DND-41 (cell line): ENCODE data around the gene OR2AG1.

Source experiments
- CTCF ChIP-seq: IDR thresholded peaks from 2 replicates; pipeline ENCODE4 v1.5.1; 2012; ENCODE audit warnings: borderline replicate concordance, low read length, moderate library complexity, mild to moderate bottlenecking; ENCODE audit not compliant: poor library complexity, severe bottlenecking; ENCODE audit errors: extremely low read depth
- EZH2 ChIP-seq: IDR thresholded peaks from 3 replicates; pipeline ENCODE4 v1.6.1; 2012; ENCODE audit warnings: borderline replicate concordance, low read depth, mild to moderate bottlenecking, moderate library complexity, low read length, inconsistent platforms; ENCODE audit not compliant: severe bottlenecking

GRCh38 chr11:6782720-6783119 is at the start of gene OR2AG1:
- no peak for TF ChIP-seq CTCF
- TF ChIP-seq EZH2 = no peak
